Stimulated activated CD4-positive, alpha-beta T cell treated with anti-CD3 and anti-CD28 coated beads, Interleukin-1b, Interleukin-23, amount 100 ng/mL, for 1 hour (primary cell): Measurements from ENCODE around the gene ANXA2.
"Not testable (repeated sequence)": the region's sequence is repeated elsewhere in the genome, so short reads cannot be mapped to it uniquely, and the experiment has no call there.

Experiments
- DNase-seq, 2 donors: peaks; one replicate each; pipeline ENCODE4 v3.0.0-alpha.2; 2020; ENCODE audit warnings: low read depth in 2 of 2

Gene ANXA2

DNA sequence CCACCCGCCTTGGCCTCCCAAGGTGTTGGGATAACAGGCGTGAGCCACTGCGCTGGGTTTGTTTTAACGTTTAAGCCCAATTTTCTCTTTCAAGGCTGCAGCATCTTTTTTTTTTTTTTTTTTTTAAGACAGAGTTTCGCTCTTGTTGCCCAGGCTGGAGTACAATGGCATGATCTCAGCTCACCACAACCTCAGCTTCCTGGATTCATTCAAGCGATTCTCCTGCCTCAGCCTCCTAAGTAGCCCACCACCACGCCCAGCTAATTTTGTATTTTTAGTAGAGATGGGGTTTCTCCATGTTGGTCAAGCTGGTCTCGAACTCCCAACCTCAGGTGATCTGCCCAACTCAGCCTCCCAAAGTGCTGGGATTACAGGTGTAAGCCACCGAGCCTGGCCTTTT is 12.6 kb upstream of the ANXA2 start:
- not testable (repeated sequence) for DNase-seq

DNA sequence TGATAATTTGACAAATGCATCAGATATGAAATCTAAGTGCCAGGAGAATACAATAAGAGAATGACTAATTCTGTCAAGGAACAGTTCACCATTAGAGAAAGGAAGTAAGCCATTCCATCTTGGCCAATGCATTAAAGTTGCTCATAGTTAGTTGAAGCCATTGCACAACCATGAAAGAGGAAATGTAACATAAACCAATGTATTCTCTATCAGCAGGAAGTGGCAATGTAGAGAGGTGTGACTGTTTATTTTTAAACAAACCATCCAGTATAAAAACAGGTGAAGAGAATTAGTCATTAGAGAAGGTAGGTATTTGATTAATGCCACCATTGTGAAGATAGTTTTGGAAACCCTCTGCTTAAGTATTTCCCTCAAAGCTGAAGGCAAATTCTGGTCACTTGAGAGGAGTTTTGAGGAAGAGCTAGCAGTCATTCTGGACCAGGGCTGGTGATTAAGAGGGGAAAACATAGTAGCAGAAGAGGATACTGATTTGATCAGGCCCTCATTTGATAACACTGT is 10.7 kb upstream of the ANXA2 start:
- DNase-seq = no peak

DNA sequence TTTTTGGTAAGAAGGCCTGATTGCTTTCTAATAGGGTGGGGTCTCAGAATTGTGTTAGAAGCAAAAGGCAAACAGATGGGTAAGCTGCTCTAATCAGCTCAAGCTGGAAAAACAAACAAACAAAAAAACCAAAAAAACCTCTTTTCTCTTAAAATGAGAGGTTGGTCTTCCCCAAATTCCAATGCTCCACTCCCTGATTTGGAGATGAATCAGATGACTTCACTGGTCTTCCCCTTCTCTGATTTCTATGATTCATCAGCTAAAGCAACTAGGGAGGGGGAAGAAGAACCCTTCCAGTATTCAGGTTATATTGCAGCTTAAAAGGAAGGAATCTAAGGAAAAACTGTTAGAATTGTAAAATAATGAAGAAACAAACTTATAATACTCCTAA is 9.6 kb upstream of the ANXA2 start:
- DNase-seq = no peak

DNA sequence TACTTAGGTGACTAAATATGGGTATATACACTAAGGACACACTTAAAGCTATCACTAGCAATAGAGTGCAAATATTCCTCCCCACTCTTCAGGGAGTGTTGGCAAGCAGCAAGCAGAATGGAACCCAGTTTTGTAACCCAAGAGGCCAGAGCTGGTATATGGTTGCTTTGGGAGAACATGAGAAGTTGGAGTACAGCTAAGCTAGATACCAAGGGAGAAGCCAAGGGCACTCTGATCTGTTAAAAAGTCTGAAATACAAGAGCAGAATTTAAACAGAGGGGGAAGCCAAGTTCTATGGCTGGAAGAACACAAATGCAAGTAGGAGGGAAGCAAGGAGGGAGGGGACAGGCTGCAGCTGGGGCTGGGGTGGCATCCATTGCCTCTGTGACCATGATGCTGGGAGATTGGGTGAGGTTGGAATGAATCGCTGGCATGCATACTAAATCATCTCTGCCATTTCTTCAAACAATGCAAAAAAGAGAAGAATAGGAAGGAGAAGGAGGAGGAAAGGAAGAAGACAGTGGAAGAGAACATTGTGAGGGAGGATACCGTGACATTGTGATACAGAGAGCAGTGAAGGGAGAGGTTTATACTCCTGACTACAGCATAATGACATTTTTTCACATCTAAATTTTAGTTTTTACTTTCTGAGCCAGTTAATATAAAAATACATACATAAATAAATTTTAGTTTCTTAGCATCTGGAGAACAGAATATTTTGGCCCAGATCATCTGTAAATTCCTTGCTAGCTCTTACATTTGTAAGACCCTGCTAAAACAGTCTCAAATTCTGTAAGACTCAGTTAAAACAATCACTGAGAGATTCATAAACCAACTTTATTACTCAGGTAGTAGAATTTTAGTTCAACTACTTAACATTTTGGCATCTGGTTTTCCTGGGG is 9.0 kb upstream of the ANXA2 start:
- no peak for DNase-seq

GRCh38 chr15:60405399-60405798 is 7.6 kb upstream of the ANXA2 start:
- DNase-seq = no peak

GRCh38 chr15:60404351-60404750 is 6.6 kb upstream of the ANXA2 start:
- not testable (repeated sequence) for DNase-seq

DNA sequence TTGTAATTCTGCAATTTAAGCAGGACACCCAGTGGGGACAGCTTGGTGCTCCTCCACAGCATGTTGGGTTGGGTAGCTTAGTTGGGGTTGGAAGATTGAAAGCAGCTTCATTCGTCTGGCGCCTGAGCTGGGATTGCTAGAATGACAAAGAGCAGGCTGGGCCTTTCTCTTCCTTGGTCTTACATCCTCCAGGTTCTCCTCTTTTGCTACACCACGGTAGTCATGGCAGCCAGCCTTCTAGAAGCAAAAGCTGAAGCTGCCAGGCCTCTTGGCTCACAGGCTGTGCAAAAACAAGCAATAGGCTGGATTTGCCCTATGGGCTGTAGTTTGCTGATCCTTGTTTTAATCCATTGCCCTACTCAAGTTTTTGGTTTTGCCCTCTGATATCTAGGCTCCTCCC is 3.2 kb upstream of the ANXA2 start:
- DNase-seq = no peak

DNA sequence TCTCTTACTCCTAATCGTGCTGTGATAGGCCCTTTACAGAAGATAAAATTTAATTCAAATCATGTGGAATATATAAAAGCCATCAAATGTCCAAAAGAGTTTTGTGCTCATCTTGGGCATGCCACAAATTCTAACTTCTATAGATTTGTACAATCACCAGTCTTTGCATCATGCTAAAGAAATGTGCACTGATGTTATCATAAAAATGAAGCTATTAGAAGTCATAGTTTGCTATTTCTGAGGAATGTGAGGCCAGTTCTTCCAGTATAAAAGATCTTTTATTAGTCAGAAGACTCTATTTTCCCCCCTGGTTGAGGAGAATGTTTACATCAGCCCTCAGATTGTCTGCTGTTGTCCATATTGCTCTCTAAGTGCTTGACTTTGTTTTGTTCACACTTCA is 2.1 kb upstream of the ANXA2 start:
- DNase-seq = no peak

GRCh38 chr15:60399246-60399915 is 1.6 kb upstream of the ANXA2 start:
- DNase-seq = no peak

DNA sequence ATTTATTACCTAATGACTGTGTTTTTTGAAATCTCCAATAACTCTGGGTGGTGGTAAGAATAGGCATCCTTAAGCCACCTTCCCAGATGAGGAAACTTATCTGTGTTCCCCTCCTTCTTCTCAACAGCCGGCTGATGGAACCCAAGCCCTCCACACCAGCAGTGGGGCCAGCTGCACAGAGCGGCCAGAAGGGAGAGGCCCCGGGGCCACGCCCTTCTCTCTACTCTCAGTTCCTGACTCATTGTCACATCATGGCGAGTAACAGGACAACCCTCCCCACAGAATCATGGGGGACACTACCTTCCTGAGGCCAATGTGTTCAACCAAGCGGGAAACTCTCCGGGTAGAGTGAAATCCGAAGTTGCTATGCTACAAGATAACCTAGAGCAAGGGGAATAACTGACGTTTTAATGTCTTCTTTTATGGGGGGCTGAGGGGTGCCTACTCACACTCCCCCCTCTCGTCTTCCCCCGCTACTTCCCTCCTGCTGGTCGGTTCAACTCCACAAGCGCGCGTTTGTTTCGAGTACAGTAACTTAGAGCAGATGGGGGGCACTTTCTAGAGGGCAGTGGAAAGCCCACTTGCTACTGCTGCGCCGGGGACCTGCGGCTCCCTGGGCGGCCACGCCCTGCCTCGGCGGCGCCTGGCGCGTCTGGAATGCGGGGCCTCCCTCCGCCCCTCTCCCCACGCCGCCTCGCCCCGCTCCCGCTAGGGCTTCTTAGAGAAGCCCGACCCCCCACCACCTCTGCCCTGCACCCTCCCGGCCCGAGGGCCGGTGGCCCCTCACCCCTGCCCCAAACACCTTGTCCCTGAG is 621 bp downstream of the ANXA2 start:
- DNase-seq = no peak

DNA sequence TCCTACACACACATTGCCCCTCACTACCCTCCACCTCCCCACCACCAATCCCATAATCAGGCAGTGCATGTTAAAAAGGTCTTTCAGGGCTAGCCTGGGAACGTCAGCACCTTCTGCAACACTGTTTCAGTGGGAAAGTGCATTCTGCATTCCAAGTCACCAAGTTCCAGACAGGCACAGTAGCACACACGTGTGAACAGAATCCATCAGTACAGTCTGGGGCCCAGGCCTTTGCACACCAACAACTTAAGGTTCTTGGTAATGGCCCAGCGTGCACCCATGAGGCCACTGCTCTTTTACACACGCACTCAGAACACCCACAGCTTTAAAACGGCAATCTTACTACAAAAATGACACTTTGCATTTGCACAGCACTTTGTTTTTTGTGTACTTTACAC is 1.2 kb downstream of the ANXA2 start:
- no peak for DNase-seq

DNA sequence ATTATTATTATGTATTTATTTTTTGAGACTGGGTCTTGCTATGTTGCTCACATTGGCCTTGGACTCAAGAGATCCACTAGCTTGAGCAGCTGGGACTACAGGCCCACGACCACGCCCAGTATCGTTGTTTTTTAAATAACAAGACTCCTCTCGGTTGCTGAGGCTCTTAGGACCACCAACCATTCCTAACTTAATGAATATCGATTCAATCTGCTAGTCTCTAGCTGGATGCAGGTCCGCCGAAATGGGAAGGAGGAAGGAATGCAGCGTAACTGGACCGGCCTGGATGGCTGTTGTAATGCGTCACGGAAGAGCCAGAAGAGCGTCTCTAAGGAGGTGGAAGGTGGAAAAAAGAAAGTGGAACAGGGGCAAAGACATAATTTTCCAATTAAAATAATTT is 1.7 kb downstream of the ANXA2 start:
- DNase-seq = no peak

- DNase-seq = no peak
These were observed 2.3 kb downstream of the ANXA2 start for GRCh38 chr15:60395276-60396011.

- DNase-seq = no peak
These were observed 3.1 kb downstream of the ANXA2 start for GRCh38 chr15:60394689-60395097.

- DNase-seq = no peak
These were observed 4.6 kb downstream of the ANXA2 start for GRCh38 chr15:60392986-60393790.

DNA sequence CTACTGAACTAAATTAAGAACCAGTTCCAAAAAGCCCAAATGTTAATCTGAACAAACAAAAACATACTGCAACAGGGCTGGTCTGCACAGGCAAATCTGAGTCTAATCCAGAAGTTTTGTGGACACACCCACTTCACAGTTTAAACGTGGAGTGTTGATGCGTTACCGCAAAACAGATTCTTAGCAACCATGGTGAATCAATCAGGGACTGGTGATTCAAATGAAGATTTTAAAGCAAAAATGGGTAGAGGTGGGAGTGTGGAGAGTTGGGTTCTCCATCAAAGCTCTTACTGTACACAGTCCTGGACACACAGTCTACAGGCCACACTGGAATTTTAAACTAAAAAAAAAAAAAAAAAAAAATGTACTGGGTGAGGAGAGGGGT is 5.2 kb downstream of the ANXA2 start:
- DNase-seq = no peak

DNA sequence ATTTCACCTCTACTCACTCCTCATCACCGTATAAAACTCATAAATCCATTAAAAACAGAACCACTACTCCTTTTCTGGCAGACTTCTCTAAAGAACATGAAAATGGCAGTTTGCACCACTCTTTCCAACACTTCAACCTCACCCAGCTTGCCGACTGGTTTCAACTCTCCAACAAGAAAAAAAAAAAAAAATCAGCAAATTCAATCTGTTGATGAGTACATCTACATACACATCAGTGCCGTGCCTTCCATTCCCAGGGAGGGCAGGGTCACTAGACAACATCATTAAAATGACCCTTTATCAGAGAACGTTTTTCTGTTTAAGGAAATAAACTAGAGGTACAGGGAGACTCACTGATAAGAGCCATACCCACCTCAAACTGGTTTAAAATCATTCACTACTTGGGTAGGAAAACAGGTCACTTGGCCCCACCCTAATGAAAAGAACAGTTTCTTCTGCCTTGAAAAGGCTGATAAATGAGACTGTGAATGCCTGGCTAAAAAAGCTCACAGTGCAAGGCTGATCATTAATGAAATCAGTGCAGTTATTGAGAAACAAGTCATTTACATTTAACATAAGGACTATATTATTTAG is 6.0 kb downstream of the ANXA2 start:
- no peak for DNase-seq

DNA sequence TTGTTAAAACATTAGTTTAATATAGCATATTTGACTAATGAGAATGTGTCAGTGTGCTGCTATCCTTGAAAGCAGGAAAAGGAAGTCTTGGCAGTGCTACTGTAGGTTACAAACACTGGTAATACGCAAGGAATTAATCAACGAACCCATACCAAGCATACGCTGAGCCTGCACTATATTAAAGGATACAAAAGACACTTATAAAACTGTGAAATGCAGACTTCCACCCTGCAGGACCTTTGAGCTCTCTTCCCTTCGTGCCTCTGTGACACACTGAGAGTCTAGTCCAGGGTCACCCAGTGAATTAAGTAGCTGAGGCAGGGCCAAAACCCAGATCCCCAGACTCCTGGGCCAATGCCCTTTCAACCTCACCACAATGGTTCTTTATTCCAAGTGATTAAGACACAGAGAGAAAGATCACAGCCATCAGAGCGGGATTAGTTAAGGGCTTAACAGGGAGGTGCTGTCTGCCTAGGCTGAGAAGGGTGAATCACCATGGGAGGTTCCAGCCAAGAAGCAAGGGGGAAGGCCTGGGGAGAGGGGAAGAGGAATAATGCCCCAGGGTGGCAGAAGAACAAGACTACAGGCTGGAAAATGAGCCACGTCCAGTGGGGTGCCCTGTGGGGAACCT is 6.8 kb downstream of the ANXA2 start:
- DNase-seq = no peak

GRCh38 chr15:60390231-60390630 is 7.6 kb downstream of the ANXA2 start:
- DNase-seq = no peak
